HepG2 (cell line): ENCODE data around the gene CAMKV. TPM values are rescaled to one million over a fixed set of nuclear protein-coding genes. Genes with fewer than 3 reads are reported as not detected.
A peak's percentile ranks its signal among the peaks of the same experiment; 100 is the strongest.

Experiments used
- AHDC1 ChIP-seq: sonication (generic); formaldehyde crosslinking; IDR thresholded peaks from 2 replicates; pipeline ENCODE4 v1.5.1; 2020; ENCODE audit warnings: mild to moderate bottlenecking, missing genetic modification reagents, borderline replicate concordance
- CAMTA2 ChIP-seq: sonication (generic); formaldehyde crosslinking; IDR thresholded peaks from 2 replicates; pipeline ENCODE4 v1.4.0; 2020; ENCODE audit warnings: mild to moderate bottlenecking, missing genetic modification reagents, borderline replicate concordance
- FOSL1 ChIP-seq: sonication (generic); formaldehyde crosslinking; IDR thresholded peaks from 2 replicates; pipeline ENCODE4 v1.9.0; 2021; ENCODE audit warnings: missing genetic modification reagents, borderline replicate concordance
- KIAA2018 ChIP-seq: sonication (generic); formaldehyde crosslinking; IDR thresholded peaks from 2 replicates; pipeline ENCODE4 v1.5.0; 2020; ENCODE audit warnings: mild to moderate bottlenecking, missing genetic modification reagents, borderline replicate concordance
- MYNN ChIP-seq: sonication (generic); formaldehyde crosslinking; IDR thresholded peaks from 2 replicates; pipeline ENCODE4 v1.4.0; 2020; ENCODE audit warnings: mild to moderate bottlenecking, low read depth, missing genetic modification reagents
- SALL2 ChIP-seq: sonication (generic); formaldehyde crosslinking; IDR thresholded peaks from 2 replicates; pipeline ENCODE4 v1.8.1; 2023; ENCODE audit warnings: mild to moderate bottlenecking, missing genetic modification reagents, inconsistent platforms
- ZBTB43 ChIP-seq: sonication (generic); formaldehyde crosslinking; conservative IDR thresholded peaks from 2 replicates; pipeline ENCODE4 v1.4.0; 2020; ENCODE audit warnings: missing genetic modification reagents
- ZNF207 ChIP-seq: fragments of 450-650 bp; IDR thresholded peaks from 2 replicates; pipeline ENCODE4 v1.6.1; 2016; ENCODE audit warnings: antibody characterized with exemption, borderline replicate concordance
- polyA plus RNA-seq, 8 experiments: library from polyadenylated mRNA; depleted of rRNA in 3 of 8; stranded (reverse) in 7 of 8; unstranded in 1 of 8; fragments of >200 nt; fragmentation: Illumina TruSeq in 4 of 8; extraction: Trizol in 4 of 8; gene quantifications; 2 replicates each; pipeline versions ENCODE4 v1.2.1 to v1.2.3, GENCODE V29; 2011 to 2016; ENCODE audit warnings: low read depth in 4 of 8, missing spikeins in 1 of 8, mixed read lengths in 1 of 8; ENCODE audit not compliant: insufficient read depth in 1 of 8
- total RNA-seq, 5 experiments: library from RNA; depleted of rRNA; stranded (reverse); fragments of >200 nt; fragmentation: Illumina TruSeq; extraction: Trizol; gene quantifications; 2 replicates each; pipeline ENCODE4 v1.2.3, GENCODE V29; 2016; ENCODE audit warnings: low read depth in 1 of 5
- TF ChIP-seq, protein P1 (sequence below): sonication (generic); formaldehyde crosslinking; IDR thresholded peaks from 2 replicates; pipeline ENCODE4 v1.8.0; 2022; ENCODE audit warnings: missing genetic modification reagents, low read depth, mild to moderate bottlenecking, borderline replicate concordance
- TF ChIP-seq, protein P2 (sequence below): sonication (generic); formaldehyde crosslinking; IDR thresholded peaks from 2 replicates; pipeline ENCODE4 v1.9.0; 2022; ENCODE audit warnings: low read depth, missing genetic modification reagents

The CAMKV gene
- total and polyA plus RNA-seq, 2 of the 13 experiments (the other 11 are each of a cell fraction or from before 2014, with no cell fraction given): 0.13 to 0.15 TPM

GRCh38 chr3:49873623-49874022 is 3.9 kb upstream of the CAMKV start (continued):
- TF ChIP-seq KIAA2018: no peak
- no peak for TF ChIP-seq MYNN
- TF ChIP-seq SALL2 (CRISPR knock-in tag): no peak
- TF ChIP-seq, protein P1, sequence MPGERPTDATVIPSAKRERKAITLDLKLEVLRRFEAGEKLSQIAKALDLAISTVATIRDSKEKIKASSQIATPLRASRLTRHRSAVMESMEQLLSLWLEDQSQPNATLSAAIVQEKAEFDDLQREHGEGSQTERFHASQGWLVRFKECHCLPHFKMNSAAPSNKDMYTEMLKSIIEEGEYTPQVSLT: no peak
- no peak; the same call in 1 of the 2 replicates for TF ChIP-seq ZBTB43
- TF ChIP-seq, protein P2, sequence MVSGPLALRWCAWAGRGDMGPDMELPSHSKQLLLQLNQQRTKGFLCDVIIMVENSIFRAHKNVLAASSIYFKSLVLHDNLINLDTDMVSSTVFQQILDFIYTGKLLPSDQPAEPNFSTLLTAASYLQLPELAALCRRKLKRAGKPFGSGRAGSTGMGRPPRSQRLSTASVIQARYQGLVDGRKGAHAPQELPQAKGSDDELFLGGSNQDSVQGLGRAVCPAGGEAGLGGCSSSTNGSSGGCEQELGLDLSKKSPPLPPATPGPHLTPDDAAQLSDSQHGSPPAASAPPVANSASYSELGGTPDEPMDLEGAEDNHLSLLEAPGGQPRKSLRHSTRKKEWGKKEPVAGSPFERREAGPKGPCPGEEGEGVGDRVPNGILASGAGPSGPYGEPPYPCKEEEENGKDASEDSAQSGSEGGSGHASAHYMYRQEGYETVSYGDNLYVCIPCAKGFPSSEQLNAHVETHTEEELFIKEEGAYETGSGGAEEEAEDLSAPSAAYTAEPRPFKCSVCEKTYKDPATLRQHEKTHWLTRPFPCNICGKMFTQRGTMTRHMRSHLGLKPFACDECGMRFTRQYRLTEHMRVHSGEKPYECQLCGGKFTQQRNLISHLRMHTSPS (CRISPR knock-in tag): peak; percentile 61; the same call in 1 of the 2 replicates
- TF ChIP-seq CAMTA2 (CRISPR knock-in tag): 0 out of 2 replicates have a peak, but pooled peaks have one; percentile 81
- TF ChIP-seq ZNF207: no peak
- no peak for TF ChIP-seq FOSL1
- no peak for TF ChIP-seq AHDC1 (CRISPR knock-in tag)
